NCI-H1048 (cell line): ENCODE measurements around the gene ODAM.
"Not testable (repeated sequence)": the region's sequence is repeated elsewhere in the genome, so short reads cannot be mapped to it uniquely, and the experiment has no call there.

Experiments used
- DNase-seq: peaks from one replicate; lab custom pipeline; 2025; lab: John Stamatoyannopoulos, UW

ODAM gene, protein sequence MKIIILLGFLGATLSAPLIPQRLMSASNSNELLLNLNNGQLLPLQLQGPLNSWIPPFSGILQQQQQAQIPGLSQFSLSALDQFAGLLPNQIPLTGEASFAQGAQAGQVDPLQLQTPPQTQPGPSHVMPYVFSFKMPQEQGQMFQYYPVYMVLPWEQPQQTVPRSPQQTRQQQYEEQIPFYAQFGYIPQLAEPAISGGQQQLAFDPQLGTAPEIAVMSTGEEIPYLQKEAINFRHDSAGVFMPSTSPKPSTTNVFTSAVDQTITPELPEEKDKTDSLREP

GRCh38 chr4:70195425-70195824 lies at the start of gene ODAM:
TSS of gene ODAM (plus strand) at chr4:70195725. CDS start at chr4:70196544, 819 bp downstream.
- no peak for DNase-seq

GRCh38 chr4:70151271-70151670 lies 44.3 kb upstream of the ODAM start:
- DNase-seq: no peak

DNA sequence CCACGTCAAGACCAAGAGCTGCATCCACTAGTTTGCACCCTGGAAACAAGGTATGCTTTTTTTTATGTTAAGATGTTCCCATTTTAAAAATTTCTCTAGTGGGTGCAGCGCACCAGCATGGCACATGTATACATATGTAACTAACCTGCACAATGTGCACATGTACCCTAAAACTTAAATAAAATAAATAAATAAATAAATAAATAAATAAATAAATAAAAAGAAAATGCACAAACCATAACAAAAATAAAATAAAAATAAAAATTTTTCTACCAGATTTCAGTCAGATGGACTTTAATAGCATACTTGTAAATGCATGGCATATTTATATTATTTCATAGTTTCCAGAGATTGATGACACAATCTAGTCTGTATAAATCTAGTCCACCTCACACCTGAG lies 43.4 kb upstream of the ODAM start:
- no peak for DNase-seq

GRCh38 chr4:70153937-70154336 lies 41.6 kb upstream of the ODAM start, which contains the start of gene PRR27:
TSS of gene PRR27 (plus strand) at chr4:70154237. CDS start at chr4:70154376, 139 bp downstream.
- DNase-seq: no peak

GRCh38 chr4:70158576-70158975 lies 36.9 kb upstream of the ODAM start:
- DNase-seq: no peak

DNA sequence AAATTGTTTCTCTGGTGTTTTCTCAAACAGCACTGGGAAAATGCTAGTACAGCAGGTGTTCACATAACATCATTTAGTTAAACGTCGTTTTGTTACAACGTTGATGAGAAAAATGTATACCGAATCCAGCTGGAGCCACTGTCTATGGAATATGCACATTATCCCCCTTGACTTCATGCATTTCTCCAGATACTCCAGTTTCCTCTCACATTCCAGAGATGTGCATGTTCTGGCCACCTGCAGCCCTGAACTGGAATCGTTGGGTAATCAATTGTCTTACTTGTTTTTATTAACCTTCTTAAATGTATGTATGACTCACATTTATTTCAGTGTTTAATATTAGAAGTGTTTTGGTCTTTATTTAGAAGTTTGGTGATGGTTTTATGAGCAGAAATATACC lies 18.4 kb upstream of the ODAM start:
- no peak for DNase-seq

GRCh38 chr4:70178075-70178660 lies 17.4 kb upstream of the ODAM start:
- DNase-seq: no peak

DNA sequence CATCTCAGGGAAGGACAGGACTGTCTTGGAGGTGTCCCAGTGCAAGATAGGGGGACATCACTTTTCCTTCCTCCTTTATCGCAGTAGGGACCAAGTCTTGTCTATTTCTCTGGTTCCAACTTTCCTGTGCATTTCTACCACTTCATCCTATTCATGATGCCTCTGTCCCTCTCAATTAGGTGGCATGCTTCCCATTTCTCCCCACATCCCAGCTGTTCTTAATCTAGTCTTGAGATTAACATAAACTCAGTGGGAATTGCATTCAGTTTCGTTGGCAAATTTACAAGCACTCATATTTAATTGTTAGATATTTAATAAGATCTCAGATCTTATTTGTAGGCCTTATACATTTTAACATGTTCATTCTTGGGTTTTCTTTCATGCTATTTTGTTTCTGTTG lies 15.7 kb upstream of the ODAM start:
- no peak for DNase-seq

- no peak for DNase-seq
Observed at GRCh38 chr4:70181864-70182263, 13.7 kb upstream of the ODAM start.

- DNase-seq: no peak
Observed at GRCh38 chr4:70182517-70183167, 12.9 kb upstream of the ODAM start.

- peak; percentile 15 for DNase-seq
Observed at GRCh38 chr4:70183168-70183939, 12.2 kb upstream of the ODAM start.

GRCh38 chr4:70183940-70184246 lies 11.6 kb upstream of the ODAM start:
- no peak for DNase-seq

DNA sequence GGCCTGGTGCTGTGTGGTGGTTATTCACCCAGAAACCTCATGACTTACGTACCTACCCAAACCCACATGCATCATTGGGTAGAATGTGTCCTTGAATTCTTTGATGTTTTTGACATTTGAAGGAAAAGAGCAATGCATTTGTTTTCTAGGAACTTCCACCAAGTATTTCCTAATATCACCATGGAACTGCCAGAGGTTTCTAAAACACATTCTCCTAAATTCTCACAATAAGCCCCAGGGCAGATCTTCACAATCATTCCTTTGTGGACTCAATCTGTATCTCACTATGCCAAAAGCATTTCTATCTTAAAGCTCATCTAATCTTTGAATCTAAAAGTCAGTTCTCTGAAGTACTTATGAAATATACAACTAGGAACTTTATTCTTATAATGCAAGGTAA lies 8.3 kb upstream of the ODAM start:
- DNase-seq: no peak

DNA sequence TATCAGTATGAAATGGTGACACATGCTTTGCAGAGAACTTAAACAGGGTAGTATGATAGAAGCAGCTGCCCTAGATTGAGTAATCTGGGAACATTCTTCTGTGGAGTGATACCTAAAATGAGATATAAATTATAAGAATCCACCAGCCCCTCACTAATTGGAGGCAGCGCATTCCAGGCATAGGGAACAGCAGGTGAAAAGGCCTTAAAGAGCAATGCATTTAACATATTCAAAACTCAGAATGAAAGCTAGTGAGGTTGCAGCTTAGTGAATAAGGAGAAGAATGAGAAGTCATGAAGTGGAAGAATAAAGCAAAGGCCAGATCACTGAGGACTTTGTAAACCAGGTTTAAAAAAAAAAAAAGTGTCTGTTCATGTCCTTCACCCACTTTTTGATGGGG lies 4.9 kb upstream of the ODAM start:
- no peak for DNase-seq

DNA sequence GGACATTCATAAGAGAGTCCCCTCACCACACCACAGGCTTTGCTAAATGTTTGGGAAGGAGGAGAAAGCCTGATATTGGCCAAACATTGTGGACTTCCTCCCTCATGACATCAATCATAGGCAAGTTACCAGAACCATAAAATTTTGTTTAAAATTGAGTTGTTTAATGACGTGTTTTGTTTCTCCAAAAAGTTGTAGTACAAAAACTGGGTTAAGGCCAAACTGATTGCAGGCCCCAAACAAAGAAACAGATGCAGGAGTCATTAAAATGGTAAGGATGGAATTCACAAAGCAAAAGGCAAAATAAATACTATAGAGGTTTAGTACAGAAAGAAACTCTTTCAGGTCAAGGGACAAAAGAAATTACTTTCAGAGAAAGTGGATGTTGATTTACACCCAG lies 3.9 kb upstream of the ODAM start:
- no peak for DNase-seq

GRCh38 chr4:70192895-70193294 lies 2.6 kb upstream of the ODAM start:
- no peak for DNase-seq

DNA sequence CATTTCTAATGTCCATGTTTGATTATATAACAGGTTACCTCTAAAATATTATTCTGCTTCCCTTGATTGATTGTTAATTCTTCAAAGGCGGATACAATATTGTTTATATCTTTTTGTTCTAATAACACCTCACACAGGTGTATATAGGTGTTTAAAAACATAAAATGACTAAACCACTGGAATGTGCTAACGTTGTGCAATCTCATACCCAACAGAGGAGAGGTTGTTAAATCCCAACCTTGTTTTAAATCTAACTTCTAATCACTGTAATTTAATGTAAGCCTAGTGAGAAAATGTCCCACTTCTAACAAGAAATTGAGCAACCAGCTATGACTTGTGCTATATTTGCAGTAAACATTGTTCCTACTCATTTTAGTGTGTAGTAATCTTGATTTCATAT lies 1.3 kb downstream of the ODAM start:
- DNase-seq: no peak

- no peak for DNase-seq
Observed at GRCh38 chr4:70197842-70198241, 2.3 kb downstream of the ODAM start.

GRCh38 chr4:70203601-70204000 lies 8.1 kb downstream of the ODAM start:
- no peak for DNase-seq

- not testable (repeated sequence) for DNase-seq
Observed at GRCh38 chr4:70212752-70213151, 17.2 kb downstream of the ODAM start.

DNA sequence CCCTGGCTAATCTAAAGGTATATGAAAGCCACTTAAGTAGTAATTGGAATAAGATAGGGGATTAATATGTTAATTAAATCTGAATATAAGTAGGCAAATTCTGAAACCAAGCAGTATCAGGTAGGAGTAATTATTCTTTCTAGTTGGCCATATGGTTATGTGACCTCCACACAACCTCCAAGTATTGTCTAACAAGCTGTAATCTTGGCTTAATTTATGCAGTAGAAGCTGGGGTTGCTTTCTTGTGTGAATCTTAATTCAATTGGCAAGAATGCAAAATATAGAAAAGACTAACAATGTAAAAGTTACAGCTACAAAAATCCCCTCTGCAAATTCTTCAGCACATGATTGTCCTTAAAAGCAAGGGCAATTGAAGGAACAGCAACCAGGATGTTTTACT lies 20.6 kb downstream of the ODAM start:
- not testable (repeated sequence) for DNase-seq

DNA sequence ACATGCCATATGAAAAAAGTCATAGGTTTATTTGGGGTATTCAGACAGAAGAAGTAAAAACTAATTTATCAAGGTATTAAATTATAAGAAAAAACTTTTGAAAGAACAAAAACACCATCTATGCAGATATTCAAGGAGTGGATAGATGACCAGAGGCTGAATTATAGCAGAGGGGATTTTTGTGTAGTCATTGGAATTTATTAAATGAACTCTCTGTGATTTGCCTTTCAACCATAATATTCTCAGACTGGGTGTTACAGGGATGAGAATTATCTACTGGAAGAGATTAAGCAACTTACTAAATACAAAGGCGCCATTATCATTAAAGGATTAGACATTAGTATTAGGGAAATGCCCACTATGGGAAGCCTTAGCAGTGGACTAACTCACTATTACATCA lies 21.0 kb downstream of the ODAM start:
- not testable (repeated sequence) for DNase-seq

DNA sequence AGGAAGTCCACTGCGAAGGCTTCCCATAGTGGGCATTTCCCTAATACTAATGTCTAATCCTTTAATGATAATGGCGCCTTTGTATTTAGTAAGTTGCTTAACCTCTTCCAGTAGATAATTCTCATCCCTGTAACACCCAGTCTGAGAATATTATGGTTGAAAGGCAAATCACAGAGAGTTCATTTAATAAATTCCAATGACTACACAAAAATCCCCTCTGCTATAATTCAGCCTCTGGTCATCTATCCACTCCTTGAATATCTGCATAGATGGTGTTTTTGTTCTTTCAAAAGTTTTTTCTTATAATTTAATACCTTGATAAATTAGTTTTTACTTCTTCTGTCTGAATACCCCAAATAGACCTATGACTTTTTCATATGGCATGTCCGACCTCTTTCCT lies 25.9 kb downstream of the ODAM start:
- not testable (repeated sequence) for DNase-seq
